Measurements from ENCODE around the gene GLI3. TPM values are rescaled to one million over a fixed set of nuclear protein-coding genes. Genes with fewer than 3 reads are reported as not detected.

GLI3 gene
- total RNA-seq, 1 experiment from 2014 or later = 46.2 TPM

DNA sequence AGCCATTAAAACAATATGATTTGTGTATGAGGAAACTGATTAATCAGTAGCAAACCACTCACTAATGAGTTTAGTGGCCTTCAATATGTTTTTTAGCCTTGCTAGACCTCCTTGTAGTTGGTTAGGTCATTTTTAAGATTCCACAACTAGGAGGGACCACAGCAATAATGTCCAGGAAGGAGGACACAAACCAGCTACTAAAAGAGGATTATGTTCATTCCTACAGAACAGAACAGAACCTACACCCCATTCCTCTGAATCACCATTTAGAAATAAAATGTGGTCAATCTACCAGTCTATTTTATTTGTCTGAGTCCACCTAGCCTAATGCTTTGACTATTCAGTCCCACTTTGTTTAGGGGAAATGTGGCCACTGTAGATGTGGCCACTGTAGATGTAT lies 226.3 kb downstream of the GLI3 start:
- ChIA-PET CTCF (no interaction called here), POLR2A (no interaction called here)
- H3K27ac Mint-ChIP-seq = no peak overlapping the region
- peaks cover 28% of the 10 kb centered on the region for H3K36me3 Mint-ChIP-seq
- TF ChIP-seq MXD4 (CRISPR knock-in tag; IDR thresholded peaks at IDR 0.05; ENCODE audit: borderline replicate concordance) = no peak
- TF ChIP-seq, protein P1, sequence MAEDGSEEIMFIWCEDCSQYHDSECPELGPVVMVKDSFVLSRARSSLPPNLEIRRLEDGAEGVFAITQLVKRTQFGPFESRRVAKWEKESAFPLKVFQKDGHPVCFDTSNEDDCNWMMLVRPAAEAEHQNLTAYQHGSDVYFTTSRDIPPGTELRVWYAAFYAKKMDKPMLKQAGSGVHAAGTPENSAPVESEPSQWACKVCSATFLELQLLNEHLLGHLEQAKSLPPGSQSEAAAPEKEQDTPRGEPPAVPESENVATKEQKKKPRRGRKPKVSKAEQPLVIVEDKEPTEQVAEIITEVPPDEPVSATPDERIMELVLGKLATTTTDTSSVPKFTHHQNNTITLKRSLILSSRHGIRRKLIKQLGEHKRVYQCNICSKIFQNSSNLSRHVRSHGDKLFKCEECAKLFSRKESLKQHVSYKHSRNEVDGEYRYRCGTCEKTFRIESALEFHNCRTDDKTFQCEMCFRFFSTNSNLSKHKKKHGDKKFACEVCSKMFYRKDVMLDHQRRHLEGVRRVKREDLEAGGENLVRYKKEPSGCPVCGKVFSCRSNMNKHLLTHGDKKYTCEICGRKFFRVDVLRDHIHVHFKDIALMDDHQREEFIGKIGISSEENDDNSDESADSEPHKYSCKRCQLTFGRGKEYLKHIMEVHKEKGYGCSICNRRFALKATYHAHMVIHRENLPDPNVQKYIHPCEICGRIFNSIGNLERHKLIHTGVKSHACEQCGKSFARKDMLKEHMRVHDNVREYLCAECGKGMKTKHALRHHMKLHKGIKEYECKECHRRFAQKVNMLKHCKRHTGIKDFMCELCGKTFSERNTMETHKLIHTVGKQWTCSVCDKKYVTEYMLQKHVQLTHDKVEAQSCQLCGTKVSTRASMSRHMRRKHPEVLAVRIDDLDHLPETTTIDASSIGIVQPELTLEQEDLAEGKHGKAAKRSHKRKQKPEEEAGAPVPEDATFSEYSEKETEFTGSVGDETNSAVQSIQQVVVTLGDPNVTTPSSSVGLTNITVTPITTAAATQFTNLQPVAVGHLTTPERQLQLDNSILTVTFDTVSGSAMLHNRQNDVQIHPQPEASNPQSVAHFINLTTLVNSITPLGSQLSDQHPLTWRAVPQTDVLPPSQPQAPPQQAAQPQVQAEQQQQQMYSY (CRISPR knock-in tag; IDR thresholded peaks at IDR 0.05) = no peak
- TF ChIP-seq, protein P2, sequence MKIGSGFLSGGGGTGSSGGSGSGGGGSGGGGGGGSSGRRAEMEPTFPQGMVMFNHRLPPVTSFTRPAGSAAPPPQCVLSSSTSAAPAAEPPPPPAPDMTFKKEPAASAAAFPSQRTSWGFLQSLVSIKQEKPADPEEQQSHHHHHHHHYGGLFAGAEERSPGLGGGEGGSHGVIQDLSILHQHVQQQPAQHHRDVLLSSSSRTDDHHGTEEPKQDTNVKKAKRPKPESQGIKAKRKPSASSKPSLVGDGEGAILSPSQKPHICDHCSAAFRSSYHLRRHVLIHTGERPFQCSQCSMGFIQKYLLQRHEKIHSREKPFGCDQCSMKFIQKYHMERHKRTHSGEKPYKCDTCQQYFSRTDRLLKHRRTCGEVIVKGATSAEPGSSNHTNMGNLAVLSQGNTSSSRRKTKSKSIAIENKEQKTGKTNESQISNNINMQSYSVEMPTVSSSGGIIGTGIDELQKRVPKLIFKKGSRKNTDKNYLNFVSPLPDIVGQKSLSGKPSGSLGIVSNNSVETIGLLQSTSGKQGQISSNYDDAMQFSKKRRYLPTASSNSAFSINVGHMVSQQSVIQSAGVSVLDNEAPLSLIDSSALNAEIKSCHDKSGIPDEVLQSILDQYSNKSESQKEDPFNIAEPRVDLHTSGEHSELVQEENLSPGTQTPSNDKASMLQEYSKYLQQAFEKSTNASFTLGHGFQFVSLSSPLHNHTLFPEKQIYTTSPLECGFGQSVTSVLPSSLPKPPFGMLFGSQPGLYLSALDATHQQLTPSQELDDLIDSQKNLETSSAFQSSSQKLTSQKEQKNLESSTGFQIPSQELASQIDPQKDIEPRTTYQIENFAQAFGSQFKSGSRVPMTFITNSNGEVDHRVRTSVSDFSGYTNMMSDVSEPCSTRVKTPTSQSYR (CRISPR knock-in tag; IDR thresholded peaks at IDR 0.05) = no peak
- TF ChIP-seq, protein P3, sequence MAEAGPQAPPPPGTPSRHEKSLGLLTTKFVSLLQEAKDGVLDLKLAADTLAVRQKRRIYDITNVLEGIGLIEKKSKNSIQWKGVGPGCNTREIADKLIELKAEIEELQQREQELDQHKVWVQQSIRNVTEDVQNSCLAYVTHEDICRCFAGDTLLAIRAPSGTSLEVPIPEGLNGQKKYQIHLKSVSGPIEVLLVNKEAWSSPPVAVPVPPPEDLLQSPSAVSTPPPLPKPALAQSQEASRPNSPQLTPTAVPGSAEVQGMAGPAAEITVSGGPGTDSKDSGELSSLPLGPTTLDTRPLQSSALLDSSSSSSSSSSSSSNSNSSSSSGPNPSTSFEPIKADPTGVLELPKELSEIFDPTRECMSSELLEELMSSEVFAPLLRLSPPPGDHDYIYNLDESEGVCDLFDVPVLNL (CRISPR knock-in tag; IDR thresholded peaks at IDR 0.05; ENCODE audit: borderline replicate concordance, low read depth) = no peak
- no peak for TF ChIP-seq CREM (CRISPR knock-in tag; IDR thresholded peaks at IDR 0.05)
- no peak for TF ChIP-seq SMAD3 (CRISPR knock-in tag; IDR thresholded peaks at IDR 0.05; ENCODE audit: borderline replicate concordance)
- TF ChIP-seq ZNF416 (CRISPR knock-in tag; IDR thresholded peaks at IDR 0.05) = no peak
- TF ChIP-seq, protein P4, sequence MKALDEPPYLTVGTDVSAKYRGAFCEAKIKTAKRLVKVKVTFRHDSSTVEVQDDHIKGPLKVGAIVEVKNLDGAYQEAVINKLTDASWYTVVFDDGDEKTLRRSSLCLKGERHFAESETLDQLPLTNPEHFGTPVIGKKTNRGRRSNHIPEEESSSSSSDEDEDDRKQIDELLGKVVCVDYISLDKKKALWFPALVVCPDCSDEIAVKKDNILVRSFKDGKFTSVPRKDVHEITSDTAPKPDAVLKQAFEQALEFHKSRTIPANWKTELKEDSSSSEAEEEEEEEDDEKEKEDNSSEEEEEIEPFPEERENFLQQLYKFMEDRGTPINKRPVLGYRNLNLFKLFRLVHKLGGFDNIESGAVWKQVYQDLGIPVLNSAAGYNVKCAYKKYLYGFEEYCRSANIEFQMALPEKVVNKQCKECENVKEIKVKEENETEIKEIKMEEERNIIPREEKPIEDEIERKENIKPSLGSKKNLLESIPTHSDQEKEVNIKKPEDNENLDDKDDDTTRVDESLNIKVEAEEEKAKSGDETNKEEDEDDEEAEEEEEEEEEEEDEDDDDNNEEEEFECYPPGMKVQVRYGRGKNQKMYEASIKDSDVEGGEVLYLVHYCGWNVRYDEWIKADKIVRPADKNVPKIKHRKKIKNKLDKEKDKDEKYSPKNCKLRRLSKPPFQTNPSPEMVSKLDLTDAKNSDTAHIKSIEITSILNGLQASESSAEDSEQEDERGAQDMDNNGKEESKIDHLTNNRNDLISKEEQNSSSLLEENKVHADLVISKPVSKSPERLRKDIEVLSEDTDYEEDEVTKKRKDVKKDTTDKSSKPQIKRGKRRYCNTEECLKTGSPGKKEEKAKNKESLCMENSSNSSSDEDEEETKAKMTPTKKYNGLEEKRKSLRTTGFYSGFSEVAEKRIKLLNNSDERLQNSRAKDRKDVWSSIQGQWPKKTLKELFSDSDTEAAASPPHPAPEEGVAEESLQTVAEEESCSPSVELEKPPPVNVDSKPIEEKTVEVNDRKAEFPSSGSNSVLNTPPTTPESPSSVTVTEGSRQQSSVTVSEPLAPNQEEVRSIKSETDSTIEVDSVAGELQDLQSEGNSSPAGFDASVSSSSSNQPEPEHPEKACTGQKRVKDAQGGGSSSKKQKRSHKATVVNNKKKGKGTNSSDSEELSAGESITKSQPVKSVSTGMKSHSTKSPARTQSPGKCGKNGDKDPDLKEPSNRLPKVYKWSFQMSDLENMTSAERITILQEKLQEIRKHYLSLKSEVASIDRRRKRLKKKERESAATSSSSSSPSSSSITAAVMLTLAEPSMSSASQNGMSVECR (CRISPR knock-in tag; IDR thresholded peaks at IDR 0.05; ENCODE audit: borderline replicate concordance) = no peak
- peaks cover 8% of the 10 kb centered on the region for H3K9me3 Mint-ChIP-seq
- no peak overlapping the region for H3K4me3 Mint-ChIP-seq
- H3K27me3 Mint-ChIP-seq (ENCODE audit: low read depth) = no peaks in the 10 kb centered on the region; the same call in 1 of the 2 replicates
- no peak for DNase-seq (ENCODE audit: low spot score)
- ATAC-seq = no peak
- peaks cover 18% of the 10 kb centered on the region for H3K4me1 Mint-ChIP-seq

DNA sequence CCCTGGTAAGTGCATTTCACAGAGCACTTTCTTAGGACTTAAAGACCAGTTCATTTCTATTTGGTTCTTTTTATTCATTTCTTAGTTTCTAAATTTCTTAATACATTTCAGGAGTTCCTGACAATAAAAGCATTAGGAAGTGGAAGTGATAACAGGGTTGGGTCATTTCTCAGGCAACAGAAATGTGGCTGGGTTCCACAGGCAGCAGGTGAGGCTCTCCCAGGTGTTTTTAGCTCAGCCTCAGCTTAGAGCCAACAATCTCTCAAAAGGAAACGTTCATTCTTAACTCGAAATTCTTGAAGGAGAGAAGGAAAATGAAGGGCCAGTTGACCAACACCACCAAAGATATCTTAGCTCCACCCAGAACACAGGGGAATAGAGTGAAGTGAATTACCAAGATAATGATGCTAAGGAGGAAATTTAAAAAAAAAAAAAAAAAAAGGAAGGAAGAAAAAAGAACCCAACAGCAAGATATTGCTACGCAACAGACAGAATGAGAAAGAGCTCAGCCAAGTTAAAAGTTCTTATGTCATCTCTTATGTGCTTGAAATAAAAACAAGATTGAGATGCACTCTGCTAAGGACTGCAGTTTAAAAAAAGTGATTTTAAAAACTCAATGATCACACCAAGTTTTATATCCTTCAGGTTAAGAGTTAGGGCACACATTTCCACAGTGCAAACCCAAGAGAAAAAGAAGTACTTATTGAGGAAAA lies 230.1 kb downstream of the GLI3 start:
- POLR2A ChIA-PET = interaction anchor here (0.6 kb wide), 1 partner anchor 654 kb away, joined by 3 read pairs; no protein-coding TSS in a partner anchor
- no peak overlapping the region; the same call in 1 of the 2 replicates for H3K27ac Mint-ChIP-seq
- CTCF ChIA-PET = interaction anchor here (0.5 to 1.7 kb wide), 4 partner anchors 27 to 66 kb away, joined by 3 to 6 read pairs (median 4); no protein-coding TSS in a partner anchor
- no peak overlapping the region for H3K4me3 Mint-ChIP-seq
- peaks cover 18% of the 10 kb centered on the region for H3K36me3 Mint-ChIP-seq
- H3K4me1 Mint-ChIP-seq = peaks cover 10% of the 10 kb centered on the region
- no peak for DNase-seq (ENCODE audit: low spot score)
- no peak for ATAC-seq
- no peaks in the 10 kb centered on the region for H3K9me3 Mint-ChIP-seq
- no peaks in the 10 kb centered on the region for H3K27me3 Mint-ChIP-seq (ENCODE audit: low read depth)
- TF ChIP-seq, protein P5, sequence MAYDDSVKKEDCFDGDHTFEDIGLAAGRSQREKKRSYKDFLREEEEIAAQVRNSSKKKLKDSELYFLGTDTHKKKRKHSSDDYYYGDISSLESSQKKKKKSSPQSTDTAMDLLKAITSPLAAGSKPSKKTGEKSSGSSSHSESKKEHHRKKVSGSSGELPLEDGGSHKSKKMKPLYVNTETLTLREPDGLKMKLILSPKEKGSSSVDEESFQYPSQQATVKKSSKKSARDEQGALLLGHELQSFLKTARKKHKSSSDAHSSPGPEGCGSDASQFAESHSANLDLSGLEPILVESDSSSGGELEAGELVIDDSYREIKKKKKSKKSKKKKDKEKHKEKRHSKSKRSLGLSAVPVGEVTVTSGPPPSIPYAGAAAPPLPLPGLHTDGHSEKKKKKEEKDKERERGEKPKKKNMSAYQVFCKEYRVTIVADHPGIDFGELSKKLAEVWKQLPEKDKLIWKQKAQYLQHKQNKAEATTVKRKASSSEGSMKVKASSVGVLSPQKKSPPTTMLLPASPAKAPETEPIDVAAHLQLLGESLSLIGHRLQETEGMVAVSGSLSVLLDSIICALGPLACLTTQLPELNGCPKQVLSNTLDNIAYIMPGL (CRISPR knock-in tag; IDR thresholded peaks at IDR 0.05) = no peak
- TF ChIP-seq, protein P6, sequence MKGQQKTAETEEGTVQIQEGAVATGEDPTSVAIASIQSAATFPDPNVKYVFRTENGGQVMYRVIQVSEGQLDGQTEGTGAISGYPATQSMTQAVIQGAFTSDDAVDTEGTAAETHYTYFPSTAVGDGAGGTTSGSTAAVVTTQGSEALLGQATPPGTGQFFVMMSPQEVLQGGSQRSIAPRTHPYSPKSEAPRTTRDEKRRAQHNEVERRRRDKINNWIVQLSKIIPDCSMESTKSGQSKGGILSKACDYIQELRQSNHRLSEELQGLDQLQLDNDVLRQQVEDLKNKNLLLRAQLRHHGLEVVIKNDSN (CRISPR knock-in tag; IDR thresholded peaks at IDR 0.05) = no peak
- no peak for TF ChIP-seq TP53 (CRISPR knock-in tag; IDR thresholded peaks at IDR 0.05)
- no peak for TF ChIP-seq NFE2L1 (CRISPR knock-in tag; IDR thresholded peaks at IDR 0.05)
- no peak for TF ChIP-seq ZNF138 (CRISPR knock-in tag; conservative IDR thresholded peaks at IDR 0.05)
- no peak for TF ChIP-seq FOXJ3 (CRISPR knock-in tag; IDR thresholded peaks at IDR 0.05; ENCODE audit: borderline replicate concordance)
- TF ChIP-seq, protein P7, sequence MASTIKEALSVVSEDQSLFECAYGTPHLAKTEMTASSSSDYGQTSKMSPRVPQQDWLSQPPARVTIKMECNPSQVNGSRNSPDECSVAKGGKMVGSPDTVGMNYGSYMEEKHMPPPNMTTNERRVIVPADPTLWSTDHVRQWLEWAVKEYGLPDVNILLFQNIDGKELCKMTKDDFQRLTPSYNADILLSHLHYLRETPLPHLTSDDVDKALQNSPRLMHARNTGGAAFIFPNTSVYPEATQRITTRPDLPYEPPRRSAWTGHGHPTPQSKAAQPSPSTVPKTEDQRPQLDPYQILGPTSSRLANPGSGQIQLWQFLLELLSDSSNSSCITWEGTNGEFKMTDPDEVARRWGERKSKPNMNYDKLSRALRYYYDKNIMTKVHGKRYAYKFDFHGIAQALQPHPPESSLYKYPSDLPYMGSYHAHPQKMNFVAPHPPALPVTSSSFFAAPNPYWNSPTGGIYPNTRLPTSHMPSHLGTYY (CRISPR knock-in tag; IDR thresholded peaks at IDR 0.05) = no peak
- TF ChIP-seq GRHL2 (CRISPR knock-in tag; IDR thresholded peaks at IDR 0.05; ENCODE audit: insufficient replicate concordance, severe bottlenecking) = no peak
- TF ChIP-seq ZNF317 (CRISPR knock-in tag; IDR thresholded peaks at IDR 0.05; ENCODE audit: borderline replicate concordance, low read depth) = no peak

Data from WTC11 (cell line).